Ascending aorta (tissue), 2 donors: ENCODE measurements around the gene RELA. TPM values are rescaled to one million over a fixed set of nuclear protein-coding genes. Genes with fewer than 3 reads are reported as not detected.

Experiments
- DNase-seq, 2 donors: peaks; one replicate each; pipeline ENCODE4 v3.0.0-alpha.2; 2019; ENCODE audit warnings: low spot score in 2 of 2
- H3K27ac ChIP-seq, 2 donors: fragments of 200-600 bp; sonication (generic); one replicate each; pipeline ENCODE4 v1.5.1; 2016 to 2017; ENCODE audit warnings: mild to moderate bottlenecking in 1 of 2
- H3K27me3 ChIP-seq: fragments of 200-600 bp; sonication (generic); one replicate; pipeline ENCODE4 v1.5.1; 2017
- H3K36me3 ChIP-seq, 2 donors: fragments of 200-600 bp; sonication (generic); one replicate each; pipeline ENCODE4 v1.5.1; 2016
- H3K4me1 ChIP-seq, 2 donors: fragments of 200-600 bp; sonication (generic); one replicate each; pipeline ENCODE4 v1.5.1; 2016 to 2017; ENCODE audit warnings: mild to moderate bottlenecking in 1 of 2
- H3K4me3 ChIP-seq, 2 donors: fragments of 200-600 bp; sonication (generic); one replicate each; pipeline ENCODE4 v1.5.1; 2016 to 2017; ENCODE audit warnings: mild to moderate bottlenecking in 1 of 2
- H3K9me3 ChIP-seq, 2 donors: fragments of 200-600 bp; sonication (generic); one replicate each; pipeline ENCODE4 v1.5.1; 2016
- intact Hi-C: fragments of 100-400 bp; cut with DNase I; formaldehyde crosslinking; loops from one replicate; pipeline ENCODE4 v1.15.1; 2023
- total RNA-seq: library from RNA; depleted of rRNA; stranded (reverse); fragments of >200 nt; gene quantifications from one replicate; pipeline ENCODE4 v1.1.0, GENCODE V29; 2016
- TF ChIP-seq, protein P1 (sequence below), 3 experiments: fragments of 200-600 bp in 2 of 3; fragments of 450-650 bp in 1 of 3; sonication (generic) in 2 of 3; IDR thresholded peaks; one replicate each; pipeline ENCODE4 v1.5.1; 2016 to 2019; ENCODE audit warnings: antibody characterized with exemption in 3 of 3, mild to moderate bottlenecking in 1 of 3, moderate library complexity in 1 of 3

Gene RELA
- total RNA-seq, 1 donor from 2014 or later, result 115 TPM

DNA sequence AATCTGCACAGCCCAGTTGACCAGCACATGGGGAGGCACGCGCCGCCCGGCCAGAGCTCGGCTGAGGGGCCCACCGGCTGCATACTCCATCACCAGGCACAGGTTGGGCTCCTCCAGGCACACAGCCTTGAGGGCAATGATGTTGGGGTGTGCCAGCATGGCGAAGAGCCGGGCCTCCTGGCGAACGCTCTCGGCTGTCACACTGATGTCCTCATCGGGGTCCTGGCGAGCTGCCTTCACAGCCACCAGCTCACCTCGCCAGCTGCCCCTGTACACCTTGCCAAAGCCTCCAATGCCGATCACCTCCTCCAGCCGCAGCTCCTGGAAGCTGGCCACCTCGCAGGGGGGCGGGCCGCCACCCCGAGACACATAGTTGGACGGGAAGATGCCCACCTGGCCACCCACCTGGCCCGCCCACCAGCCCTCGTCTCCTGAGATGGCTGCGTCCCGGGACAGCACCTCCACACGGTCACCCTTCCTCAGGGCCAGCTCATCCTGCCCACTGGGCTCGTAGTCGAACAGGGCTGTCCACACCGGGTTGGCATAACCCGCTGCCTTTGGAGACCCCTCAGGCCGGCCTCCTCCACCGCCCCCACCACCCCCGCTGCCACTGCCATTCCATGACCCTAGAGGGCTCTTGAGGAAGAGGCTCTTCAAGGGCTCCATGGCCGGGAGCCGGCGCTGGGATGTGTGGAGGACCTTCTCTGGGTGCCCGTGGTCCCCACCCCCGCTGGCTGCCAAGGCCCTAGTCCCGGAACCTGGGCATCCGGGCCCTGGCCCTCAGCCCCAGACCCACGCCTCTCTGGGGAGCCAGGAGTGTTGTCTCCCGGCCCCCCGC lies 49.4 kb downstream of the RELA start:
- TF ChIP-seq, protein P1, sequence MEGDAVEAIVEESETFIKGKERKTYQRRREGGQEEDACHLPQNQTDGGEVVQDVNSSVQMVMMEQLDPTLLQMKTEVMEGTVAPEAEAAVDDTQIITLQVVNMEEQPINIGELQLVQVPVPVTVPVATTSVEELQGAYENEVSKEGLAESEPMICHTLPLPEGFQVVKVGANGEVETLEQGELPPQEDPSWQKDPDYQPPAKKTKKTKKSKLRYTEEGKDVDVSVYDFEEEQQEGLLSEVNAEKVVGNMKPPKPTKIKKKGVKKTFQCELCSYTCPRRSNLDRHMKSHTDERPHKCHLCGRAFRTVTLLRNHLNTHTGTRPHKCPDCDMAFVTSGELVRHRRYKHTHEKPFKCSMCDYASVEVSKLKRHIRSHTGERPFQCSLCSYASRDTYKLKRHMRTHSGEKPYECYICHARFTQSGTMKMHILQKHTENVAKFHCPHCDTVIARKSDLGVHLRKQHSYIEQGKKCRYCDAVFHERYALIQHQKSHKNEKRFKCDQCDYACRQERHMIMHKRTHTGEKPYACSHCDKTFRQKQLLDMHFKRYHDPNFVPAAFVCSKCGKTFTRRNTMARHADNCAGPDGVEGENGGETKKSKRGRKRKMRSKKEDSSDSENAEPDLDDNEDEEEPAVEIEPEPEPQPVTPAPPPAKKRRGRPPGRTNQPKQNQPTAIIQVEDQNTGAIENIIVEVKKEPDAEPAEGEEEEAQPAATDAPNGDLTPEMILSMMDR (IDR thresholded peaks at IDR 0.05), result no peak
- Histone ChIP-seq H3K9me3 (no peaks in the 10 kb centered on the region), H3K4me3 (peak overlapping the region; percentile 76 to 87), H3K27me3 (no peaks in the 10 kb centered on the region), H3K27ac (peak overlapping the region; percentile 90 to 95), H3K4me1 (peaks cover 21 to 35% of the 10 kb centered on the region in 2 donors), H3K36me3 (peaks cover 15 to 21% of the 10 kb centered on the region in 2 donors)
- intact Hi-C loops, result loop anchor here (5.0 to 10.0 kb wide), 2 partner anchors 86 to 101 kb away; partner anchors contain the start of genes KAT5 and SCYL1
- DNase-seq, result no peak

DNA sequence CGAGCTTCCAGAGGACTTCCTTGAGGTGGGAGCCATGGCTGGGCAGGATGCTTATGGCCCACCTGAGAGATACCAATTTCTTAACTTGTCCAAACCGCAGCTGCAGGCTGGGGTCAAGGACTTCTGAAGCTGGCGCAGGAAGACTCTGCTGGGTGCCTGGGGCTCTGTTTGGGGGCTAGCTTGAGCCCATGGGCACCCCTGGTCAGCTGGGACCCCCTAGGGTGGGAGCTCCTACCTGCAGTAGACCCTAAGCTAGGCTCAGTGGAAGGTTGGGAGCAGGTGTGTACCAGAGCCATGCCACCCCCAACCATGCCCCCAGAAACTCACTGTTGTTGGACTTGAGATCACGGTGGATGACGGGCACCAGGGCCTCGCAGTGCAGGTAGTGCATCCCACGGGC lies 50.0 kb downstream of the RELA start:
- H3K4me1 ChIP-seq, result peaks cover 21 to 40% of the 10 kb centered on the region in 2 donors
- TF ChIP-seq, protein P1 (IDR thresholded peaks at IDR 0.05), result no peak
- peak overlapping the region; percentile 76 to 87 for H3K4me3 ChIP-seq
- no peak for DNase-seq
- peak overlapping the region; percentile 90 to 95 for H3K27ac ChIP-seq
- H3K36me3 ChIP-seq, result peaks cover 9 to 21% of the 10 kb centered on the region in 2 donors
- H3K27me3 ChIP-seq, result no peaks in the 10 kb centered on the region
- intact Hi-C loops, result loop anchor here (5.0 to 10.0 kb wide), 2 partner anchors 85 to 102 kb away; partner anchors contain the start of genes KAT5 and SCYL1
- H3K9me3 ChIP-seq, result no peaks in the 10 kb centered on the region

DNA sequence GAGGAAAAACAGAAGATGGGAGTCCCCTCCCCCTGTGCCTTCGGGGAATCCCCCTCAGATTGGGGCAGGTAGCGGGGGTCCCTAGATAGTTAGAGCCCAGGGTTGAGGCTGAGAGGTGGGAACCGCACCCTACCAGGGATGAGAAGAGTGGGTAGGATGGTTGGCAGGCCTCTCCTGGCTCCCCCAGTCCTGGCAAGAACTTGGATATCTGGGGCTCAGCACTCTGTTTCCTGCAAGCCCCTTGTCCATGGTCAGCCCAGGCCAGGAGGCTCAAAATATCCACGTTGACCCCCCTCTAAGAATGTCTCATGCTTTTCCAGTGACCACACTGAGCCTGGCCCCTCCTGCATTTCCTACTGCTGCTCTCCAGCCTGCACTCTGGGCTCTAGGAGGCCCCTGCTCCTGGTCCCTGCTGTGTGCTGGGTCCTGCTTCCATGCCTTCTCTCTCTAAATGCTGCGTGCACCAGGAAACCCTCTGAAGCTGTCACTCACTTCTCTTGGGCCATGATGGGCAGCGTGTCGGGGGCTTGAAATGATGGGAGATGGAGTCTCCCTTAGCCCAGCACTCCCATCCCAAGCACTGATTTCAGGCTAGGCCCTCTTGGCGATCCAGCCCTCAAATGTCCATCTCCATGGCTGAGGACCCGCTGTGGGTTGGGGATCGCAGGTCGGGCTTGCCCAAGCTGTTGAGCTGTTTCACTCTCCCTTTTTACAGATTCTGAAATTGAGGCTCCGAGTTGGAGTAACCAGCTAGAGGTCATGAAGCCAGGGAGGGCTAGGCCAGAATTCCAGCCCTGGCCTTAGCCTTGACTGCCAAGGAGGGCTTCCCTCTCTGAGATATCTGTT lies 50.7 kb downstream of the RELA start:
- H3K4me1 ChIP-seq, result peaks cover 19 to 41% of the 10 kb centered on the region in 2 donors
- H3K27me3 ChIP-seq, result no peaks in the 10 kb centered on the region
- peaks cover 2 to 14% of the 10 kb centered on the region in 2 donors for H3K36me3 ChIP-seq
- peak overlapping the region; percentile 76 to 87 for H3K4me3 ChIP-seq
- TF ChIP-seq, protein P1 (IDR thresholded peaks at IDR 0.05), result no peak
- H3K9me3 ChIP-seq, result no peaks in the 10 kb centered on the region
- no peak for DNase-seq
- intact Hi-C loops, result loop anchor here (5.0 to 10.0 kb wide), 2 partner anchors 85 to 103 kb away; partner anchors contain the start of genes KAT5 and SCYL1
- H3K27ac ChIP-seq, result peak overlapping the region; percentile 90 to 95

DNA sequence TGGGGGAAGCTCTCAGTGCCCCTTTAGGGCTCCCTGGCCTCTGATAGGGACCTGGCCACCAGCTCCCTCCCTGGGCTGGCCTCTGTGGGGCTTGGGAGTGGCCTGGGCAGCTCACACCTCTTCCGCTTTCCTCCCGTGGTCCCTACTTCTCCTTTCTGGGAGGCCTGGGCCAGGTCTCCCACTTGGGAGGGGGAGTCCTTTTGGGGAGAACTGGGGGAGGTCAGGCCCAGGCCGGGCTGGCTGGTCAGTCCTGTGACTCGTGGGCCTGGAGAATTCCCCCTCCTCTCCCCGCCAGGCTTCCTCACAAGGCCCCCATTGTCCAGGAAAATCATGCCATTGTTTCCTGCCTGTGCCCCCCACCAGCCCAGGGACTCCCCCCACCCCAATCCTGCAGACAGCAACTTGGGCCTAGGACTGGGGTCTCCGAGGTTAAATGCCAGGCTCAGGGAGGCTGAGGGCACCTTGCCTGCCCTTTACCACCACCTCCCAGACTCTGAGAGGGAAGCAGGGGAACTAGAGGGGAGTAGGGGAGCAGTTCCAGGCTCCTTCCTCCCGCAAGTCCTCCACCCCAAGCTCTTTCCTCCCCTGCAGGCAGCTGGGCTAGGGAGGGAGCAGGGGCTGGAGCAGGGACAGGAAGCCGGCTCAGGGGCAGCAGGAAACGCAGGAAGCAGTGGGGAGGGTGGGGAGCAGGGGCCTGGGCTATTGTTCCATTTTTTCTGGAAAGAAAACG lies 51.5 kb downstream of the RELA start:
- Histone ChIP-seq H3K27ac (peak overlapping the region; percentile 50 to 95), H3K4me1 (peaks cover 11 to 40% of the 10 kb centered on the region in 2 donors), H3K9me3 (no peaks in the 10 kb centered on the region), H3K36me3 (peaks cover 3 to 14% of the 10 kb centered on the region in 2 donors), H3K4me3 (peak overlapping the region; percentile 76 to 87), H3K27me3 (no peaks in the 10 kb centered on the region)
- TF ChIP-seq, protein P1 (IDR thresholded peaks at IDR 0.05), result no peak
- intact Hi-C loops, result loop anchor here (5.0 to 10.0 kb wide), 2 partner anchors 84 to 104 kb away; partner anchors contain the start of genes KAT5 and SCYL1
- DNase-seq, result no peak

DNA sequence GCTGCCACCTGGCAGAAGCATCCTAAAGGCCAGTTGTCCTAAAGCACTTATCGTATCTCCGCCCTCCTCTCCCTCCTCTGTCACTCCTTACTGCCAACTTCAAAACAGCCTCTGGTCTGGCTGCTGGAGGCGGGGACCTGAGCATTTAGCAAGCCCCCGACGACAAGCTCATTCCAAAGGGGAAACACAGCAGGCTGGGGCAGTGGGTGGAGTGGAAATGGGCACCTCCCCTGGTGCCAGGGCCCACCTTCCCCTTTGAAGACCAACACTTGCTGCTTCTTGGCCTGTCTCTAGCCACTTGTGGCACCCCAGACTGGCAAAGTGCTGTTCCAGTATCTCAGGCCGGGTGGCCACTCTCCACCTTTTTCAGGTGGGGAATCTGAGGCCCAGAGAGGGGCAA lies 52.3 kb downstream of the RELA start:
- Histone ChIP-seq H3K4me1 (peaks cover 8 to 40% of the 10 kb centered on the region in 2 donors), H3K36me3 (peaks cover 11 to 20% of the 10 kb centered on the region in 2 donors), H3K9me3 (no peaks in the 10 kb centered on the region), H3K4me3 (peak overlapping the region in 1 of 2 donors; percentile 76), H3K27ac (peak overlapping the region; percentile 50 to 95), H3K27me3 (no peaks in the 10 kb centered on the region)
- intact Hi-C loops, result loop anchor here (5.0 to 10.0 kb wide), 2 partner anchors 83 to 104 kb away; partner anchors contain the start of genes KAT5 and SCYL1
- no peak for DNase-seq
- TF ChIP-seq, protein P1 (IDR thresholded peaks at IDR 0.05), result no peak
